Sciatic nerve (tissue), 2 donors: ENCODE measurements around the gene IGFLR1. TPM values are rescaled to one million over a fixed set of nuclear protein-coding genes. Genes with fewer than 3 reads are reported as not detected.
A peak's percentile ranks its signal among the peaks of the same experiment; 100 is the strongest.
"Not testable (repeated sequence)": the region's sequence is repeated elsewhere in the genome, so short reads cannot be mapped to it uniquely, and the experiment has no call there.

Experiments used
- ATAC-seq: fragments of 200-7000 bp; cut with Tn5 transposase; one replicate; pipeline ENCODE4 v1.9.1; 2020; ENCODE audit warnings: mild to moderate bottlenecking, moderate library complexity
- DNase-seq: peaks from one replicate; pipeline ENCODE4 v3.0.0-alpha.2; 2020; ENCODE audit warnings: low spot score
- intact Hi-C: fragments of 100-400 bp; cut with DNase I; formaldehyde crosslinking; loops from one replicate; pipeline ENCODE4 v1.14.2; 2022
- total RNA-seq: library from RNA; stranded (reverse); fragmentation: NEBNext Ultra II Directional; extraction: Animal tissue kit (Norgen Biotek cat#: 25700); gene quantifications from one replicate; pipeline ENCODE4 v1.2.1, GENCODE V29; 2021
- donor health status: DM: no; HTN: no; CAD: no.
- donor health status: DM: no; HTN: no; CAD: no.

The IGFLR1 gene
- total RNA-seq, 1 donor from 2014 or later = 10.8 TPM

DNA sequence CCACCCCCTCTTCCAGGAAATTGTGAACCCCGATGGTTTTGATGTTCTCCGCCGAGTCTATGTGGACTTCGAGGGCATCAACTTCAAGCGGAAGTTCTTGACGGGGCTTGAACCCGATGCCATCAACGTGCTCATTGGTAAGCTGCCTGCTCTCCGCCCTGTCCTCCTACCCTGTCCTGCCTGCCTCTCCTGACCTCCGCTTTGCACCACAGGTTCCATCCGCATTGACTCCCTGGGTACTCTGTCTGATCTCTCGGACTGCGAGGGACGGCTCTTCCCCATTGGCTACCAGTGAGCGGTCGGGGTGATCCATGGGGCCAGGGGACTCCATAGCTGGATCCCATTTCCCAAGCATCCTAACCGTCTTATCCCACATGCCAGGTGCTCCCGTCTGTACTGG lies 11.9 kb downstream of the IGFLR1 start:
- DNase-seq = no peak
- intact Hi-C loops = no loop called here
- no peak for ATAC-seq

DNA sequence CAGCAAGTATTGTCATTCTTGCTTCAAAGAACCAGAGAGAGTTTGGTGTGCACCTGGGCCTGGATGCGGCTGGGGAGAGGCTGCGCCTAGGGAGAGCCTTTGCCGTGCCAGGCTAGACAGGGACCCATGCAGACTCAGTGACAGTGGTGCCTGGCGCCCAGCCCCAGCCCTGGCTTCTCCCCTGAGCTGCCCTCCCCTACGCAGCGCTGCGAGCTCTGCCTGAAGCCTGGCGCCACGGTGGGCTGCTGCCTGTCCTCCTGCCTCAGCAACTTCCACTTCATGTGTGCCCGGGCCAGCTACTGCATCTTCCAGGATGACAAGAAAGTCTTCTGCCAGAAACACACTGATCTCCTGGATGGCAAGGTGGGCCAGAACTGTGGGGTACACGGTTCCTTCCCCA lies 12.5 kb downstream of the IGFLR1 start:
- intact Hi-C loops = no loop called here
- no peak for ATAC-seq
- DNase-seq = no peak

DNA sequence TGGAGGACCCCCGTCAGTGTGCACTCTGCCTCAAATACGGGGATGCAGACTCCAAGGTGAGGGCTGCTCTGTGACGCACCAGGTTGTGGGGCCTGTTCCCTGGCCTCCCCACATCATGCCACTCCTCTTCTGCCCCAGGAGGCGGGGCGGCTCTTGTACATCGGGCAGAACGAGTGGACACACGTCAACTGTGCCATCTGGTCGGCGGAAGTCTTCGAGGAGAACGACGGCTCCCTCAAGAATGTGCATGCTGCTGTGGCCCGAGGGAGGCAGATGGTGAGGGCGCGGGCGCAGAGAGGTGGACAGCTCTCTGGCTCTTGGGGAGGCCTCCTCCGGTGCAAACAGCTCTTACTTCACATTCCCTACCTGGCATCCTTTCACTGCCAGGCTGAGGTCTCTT lies 13.2 kb downstream of the IGFLR1 start:
- DNase-seq (no peak), ATAC-seq (no peak)
- intact Hi-C loops = no loop called here

DNA sequence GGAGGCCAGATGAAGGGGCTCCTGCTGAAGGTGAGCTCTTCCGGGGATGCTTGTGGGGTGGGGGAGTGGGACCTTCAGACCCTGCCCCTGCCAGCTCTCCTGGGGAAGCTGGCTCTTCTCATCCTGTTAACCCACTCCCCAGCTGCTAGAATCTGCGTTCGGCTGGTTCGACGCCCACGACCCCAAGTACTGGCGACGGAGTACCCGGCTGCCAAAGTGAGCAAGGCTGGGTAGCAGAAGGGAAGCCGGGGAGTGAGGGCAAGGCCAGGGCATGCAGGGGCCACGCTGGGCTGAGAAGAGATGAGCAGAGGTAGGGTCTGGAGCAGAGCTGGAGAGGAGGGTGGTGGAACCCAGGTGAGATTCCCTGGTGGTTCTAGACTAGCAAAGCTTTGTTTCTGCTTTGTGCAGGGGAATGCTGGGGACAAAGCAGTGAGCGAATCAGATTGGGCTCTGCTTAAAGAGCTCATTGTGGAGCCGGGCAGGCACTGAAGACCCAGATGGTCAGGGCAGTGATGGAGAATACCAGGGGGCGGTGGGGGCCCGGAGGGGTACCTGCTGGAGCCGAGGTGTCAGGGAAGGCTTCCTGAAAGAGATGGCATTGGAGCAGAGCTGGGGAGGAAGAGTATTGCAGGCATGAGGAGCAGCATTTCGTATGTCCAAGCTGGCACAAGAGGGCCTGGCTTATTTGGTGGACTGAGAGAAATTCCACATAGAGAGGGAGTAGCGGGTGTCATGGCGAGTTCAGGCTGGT lies 14.1 kb downstream of the IGFLR1 start:
- DNase-seq (no peak), ATAC-seq (no peak)
- intact Hi-C loops = no loop called here

DNA sequence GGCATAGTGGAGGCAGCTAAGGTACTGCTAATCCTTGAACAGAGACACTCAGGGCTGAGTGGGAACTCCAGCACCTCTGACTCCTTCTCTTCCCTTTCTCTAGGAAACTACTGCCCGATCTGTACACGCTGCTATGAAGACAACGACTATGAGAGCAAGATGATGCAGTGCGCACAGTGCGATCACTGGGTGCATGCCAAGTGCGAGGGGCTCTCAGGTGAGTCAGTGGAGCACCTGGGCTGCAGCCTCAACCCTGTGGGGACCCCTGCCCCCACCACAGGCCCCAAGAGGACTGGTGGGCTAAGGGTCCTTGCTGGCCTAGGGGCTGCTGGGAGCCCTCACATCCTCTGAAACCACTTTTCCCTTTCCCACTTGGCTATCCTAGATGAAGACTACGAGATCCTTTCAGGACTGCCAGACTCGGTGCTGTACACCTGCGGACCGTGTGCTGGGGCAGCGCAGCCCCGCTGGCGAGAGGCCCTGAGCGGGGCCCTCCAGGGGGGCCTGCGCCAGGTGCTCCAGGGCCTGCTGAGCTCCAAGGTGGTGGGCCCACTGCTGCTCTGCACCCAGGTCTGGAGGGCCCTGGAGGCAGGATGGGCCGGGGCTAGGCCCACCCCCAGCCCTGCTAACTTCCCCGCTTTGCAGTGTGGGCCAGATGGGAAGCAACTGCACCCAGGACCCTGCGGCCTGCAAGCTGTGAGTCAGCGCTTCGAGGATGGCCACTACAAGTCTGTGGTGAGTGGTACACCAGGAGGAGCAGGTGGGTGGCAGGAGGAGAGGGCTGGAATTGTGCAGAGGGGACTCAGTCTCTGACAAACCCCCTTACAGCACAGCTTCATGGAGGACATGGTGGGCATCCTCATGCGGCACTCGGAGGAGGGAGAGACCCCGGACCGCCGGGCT lies 14.9 kb downstream of the IGFLR1 start:
- DNase-seq (no peak), ATAC-seq (no peak)
- intact Hi-C loops = no loop called here

DNA sequence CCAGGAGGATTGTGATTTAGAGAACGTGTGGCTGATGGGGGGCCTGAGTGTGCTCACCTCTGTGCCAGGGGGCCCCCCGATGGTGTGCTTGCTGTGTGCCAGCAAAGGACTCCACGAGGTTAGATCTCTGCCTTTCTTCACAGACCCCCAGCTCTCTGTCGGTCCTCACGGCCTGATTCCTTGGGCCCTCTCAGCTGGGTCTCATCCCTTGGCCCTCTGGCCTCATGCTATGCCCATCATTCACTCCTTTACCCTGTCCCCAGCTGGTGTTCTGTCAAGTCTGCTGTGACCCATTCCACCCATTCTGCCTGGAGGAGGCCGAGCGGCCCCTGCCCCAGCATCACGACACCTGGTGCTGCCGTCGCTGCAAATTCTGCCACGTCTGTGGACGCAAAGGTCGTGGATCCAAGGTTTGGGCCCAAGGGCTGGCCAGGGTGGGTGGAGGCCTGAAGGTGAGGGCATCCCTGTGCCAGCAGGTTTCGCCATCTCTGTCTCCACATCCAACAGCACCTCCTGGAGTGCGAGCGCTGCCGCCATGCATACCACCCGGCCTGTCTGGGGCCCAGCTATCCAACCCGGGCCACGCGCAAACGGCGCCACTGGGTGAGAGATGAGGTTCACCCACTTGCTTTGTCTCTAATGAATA lies 16.9 kb downstream of the IGFLR1 start:
- ATAC-seq (no peak), DNase-seq (no peak)
- intact Hi-C loops = no loop called here

DNA sequence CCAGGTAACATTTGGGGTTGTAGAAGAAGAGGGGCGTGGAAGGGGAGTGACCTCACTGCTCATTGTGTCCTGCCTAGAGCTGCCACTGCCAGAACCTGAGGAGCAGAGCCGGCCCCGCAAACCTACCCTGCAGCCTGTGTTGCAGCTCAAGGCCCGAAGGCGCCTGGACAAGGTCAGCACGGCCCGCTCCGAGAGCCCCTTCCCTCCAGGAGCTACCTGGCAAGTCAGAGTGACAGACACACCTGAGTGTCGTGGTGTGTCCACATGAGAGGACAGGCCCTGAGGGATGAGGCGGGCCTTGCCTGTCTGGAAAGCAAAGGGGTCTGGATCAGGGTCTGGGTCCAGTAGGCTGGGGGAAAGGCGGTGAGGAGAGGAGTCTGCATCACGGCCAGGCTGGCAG lies 17.7 kb downstream of the IGFLR1 start:
- ATAC-seq (no peak), DNase-seq (no peak)
- intact Hi-C loops = no loop called here

DNA sequence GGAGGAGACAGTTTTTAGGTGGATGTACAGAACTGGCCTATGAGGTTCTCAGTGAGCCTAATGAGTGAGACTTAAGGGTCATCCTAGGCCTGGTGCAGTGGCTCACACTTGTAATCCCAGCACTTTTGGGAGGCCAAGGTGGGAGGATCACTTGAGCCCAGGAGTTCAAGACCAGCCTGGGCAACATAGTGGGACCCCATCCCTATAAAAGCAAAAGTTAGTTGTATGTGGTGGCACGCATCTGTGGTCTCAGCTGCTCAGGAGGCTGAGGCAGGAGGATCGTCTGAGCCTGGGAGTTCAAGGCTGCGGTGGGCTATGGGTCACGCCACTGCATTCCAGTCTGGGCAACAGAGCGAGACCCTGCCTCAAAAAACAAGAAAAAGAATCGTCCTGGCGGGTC lies 18.1 kb downstream of the IGFLR1 start:
- ATAC-seq, intact Hi-C loops: not testable (repeated sequence)

DNA sequence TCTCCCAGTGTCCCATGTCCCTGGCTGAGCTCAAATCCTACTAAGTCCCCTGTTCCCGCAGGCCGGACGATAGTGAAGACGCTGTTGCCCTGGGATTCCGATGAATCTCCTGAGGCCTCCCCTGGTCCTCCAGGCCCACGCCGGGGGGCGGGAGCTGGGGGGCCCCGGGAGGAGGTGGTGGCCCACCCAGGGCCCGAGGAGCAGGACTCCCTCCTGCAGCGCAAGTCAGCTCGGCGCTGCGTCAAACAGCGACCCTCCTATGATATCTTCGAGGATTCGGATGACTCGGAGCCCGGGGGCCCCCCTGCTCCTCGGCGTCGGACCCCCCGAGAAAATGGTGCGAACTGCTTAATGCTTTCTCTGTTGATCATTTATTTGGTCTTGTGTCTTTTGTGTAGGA lies 18.6 kb downstream of the IGFLR1 start:
- DNase-seq (no peak), ATAC-seq (no peak)
- intact Hi-C loops = loop anchor here (1.0 kb wide), 1 partner anchor 47 kb away; no protein-coding TSS in a partner anchor

More for the DNA sequence above, 18.1 kb downstream of the IGFLR1 start:
- not testable (repeated sequence) for DNase-seq

DNA sequence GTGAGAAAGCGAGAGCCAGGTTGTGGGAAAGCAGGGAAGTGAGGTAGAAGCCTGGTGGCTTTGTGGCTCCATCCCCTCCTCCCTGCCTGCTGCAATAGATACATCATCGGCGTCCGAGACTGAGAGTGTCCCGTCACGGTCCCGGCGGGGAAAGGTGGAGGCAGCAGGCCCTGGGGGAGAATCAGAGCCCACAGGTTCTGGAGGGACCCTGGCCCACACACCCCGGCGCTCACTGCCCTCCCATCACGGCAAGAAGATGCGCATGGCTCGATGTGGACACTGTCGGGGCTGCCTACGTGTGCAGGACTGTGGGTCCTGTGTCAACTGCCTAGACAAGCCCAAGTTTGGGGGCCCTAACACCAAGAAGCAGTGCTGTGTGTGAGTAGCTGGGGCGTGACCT lies 19.4 kb downstream of the IGFLR1 start:
- no peak for ATAC-seq
- no peak for DNase-seq
- intact Hi-C loops = loop anchor here (1.0 kb wide), 1 partner anchor 47 kb away; no protein-coding TSS in a partner anchor

DNA sequence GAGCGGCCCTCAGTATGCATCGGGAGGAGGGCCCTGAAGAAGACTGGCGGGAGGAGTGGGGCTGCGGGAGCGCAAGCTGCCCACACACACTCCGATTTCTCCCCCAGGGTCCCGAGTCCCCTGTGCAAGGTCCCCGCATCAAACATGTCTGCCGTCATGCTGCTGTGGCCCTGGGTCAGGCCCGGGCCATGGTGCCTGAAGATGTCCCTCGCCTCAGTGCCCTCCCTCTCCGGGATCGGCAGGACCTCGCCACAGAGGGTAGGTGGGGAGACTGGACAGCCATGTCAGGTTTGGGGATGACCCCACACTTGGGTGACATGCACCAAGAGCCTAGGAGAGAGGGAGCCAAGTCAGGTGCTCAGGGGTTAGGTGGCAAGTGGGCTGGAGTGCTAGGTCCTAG lies 19.8 kb downstream of the IGFLR1 start:
- ATAC-seq (no peak), DNase-seq (no peak)
- intact Hi-C loops = no loop called here

DNA sequence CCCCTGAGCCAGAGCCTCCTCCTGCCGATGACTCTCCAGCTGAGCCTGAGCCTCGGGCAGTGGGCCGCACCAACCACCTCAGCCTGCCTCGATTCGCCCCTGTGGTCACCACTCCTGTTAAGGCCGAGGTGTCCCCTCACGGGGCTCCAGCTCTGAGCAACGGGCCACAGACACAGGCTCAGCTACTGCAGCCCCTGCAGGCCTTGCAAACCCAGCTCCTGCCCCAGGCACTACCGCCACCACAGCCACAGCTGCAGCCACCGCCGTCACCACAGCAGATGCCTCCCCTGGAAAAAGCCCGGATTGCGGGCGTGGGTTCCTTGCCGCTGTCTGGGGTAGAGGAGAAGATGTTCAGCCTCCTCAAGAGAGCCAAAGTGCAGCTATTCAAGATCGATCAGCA lies 20.9 kb downstream of the IGFLR1 start:
- intact Hi-C loops = no loop called here
- ATAC-seq = no peak

DNA sequence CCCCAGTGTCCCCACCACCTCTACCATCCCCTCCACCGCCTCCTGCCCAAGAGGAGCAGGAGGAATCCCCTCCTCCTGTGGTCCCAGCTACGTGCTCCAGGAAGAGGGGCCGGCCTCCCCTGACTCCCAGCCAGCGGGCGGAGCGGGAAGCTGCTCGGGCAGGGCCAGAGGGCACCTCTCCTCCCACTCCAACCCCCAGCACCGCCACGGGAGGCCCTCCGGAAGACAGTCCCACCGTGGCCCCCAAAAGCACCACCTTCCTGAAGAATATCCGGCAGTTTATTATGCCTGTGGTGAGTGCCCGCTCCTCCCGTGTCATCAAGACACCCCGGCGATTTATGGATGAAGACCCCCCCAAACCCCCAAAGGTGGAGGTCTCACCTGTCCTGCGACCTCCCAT lies 21.6 kb downstream of the IGFLR1 start:
- ATAC-seq (no peak), DNase-seq (no peak)
- intact Hi-C loops = no loop called here

More for the DNA sequence above, 20.9 kb downstream of the IGFLR1 start:
- DNase-seq = no peak

DNA sequence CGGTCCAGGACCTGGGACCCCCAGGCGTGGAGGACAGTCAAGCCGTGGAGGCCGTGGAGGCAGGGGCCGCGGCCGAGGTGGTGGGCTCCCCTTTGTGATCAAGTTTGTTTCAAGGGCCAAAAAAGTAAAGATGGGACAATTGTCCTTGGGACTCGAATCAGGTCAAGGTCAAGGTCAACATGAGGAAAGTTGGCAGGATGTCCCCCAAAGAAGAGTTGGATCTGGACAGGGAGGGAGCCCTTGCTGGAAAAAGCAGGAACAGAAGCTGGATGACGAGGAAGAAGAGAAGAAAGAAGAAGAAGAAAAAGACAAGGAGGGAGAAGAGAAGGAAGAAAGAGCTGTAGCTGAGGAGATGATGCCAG lies 22.1 kb downstream of the IGFLR1 start:
- DNase-seq (no peak), ATAC-seq (no peak)
- intact Hi-C loops = no loop called here

DNA sequence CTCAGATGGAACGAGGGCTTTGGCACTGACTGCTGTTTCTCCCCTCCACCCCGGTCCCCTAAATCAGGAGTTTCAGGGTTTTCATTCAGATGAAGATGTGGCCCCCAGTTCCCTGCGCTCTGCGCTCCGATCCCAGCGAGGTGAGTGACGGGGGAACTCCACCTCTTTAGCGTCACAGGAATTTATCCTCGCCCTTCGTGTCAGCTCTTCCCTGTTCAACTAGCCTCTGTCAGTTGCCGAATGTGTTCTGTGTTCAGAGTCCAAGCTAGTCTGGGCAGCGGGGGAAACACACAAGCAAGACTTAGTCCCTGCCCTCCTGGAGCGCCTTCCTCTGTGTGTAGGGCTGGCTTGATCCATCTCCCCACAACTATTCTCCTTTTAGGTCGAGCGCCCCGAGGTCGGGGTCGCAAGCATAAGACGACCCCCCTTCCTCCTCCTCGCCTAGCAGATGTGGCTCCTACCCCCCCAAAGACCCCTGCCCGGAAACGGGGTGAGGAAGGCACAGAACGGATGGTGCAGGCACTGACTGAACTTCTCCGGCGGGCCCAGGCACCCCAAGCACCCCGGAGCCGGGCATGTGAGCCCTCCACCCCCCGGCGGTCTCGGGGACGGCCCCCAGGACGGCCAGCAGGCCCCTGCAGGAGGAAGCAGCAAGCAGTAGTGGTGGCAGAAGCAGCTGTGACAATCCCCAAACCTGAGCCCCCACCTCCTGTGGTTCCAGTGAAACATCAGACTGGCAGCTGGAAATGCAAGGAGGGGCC lies 22.7 kb downstream of the IGFLR1 start:
- no peak for DNase-seq
- no peak for ATAC-seq
- intact Hi-C loops = loop anchor here (5.0 to 10.0 kb wide), 2 partner anchors 172 to 575 kb away; partner anchors contain the start of genes FXYD7 and TMEM147

DNA sequence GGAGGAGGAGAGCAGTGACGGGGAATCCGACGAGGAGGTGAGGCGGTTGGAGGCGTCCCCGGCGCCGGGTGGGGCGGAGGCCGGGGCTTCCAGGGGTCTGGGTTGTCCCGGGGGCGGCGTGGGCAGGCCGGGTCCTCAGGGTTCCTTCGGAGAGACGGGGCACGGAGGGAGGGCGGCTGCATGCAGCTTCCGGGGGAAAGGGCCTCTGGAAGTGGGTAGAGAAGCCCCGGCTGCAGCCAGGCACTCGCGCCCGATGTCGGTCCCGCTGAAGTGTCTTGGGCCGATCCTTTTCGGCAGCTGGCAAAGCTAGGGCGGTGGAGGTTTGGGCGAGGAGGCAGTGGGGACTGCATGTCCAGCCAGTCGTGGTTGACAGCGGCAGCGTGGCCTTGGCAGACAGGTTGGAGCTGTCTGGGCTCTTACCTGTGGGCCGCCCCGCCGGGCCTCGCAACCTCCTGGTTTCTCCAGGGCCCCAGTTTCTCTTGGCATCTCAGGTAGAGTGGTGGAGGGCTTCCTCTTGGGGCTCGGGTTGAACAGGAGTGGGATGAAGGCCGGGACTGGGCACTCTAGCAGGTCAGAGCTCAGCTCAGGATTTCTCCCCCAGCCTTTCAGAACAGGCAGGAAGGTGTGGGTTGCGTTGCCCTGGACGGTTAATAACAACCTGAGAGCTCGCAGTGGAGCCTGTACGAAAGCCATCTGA lies 23.8 kb downstream of the IGFLR1 start:
- no peak for ATAC-seq
- peak; percentile 76 for DNase-seq
- intact Hi-C loops = loop anchor here (5.0 to 10.0 kb wide), 2 partner anchors 171 to 574 kb away; partner anchors contain the start of genes FXYD7 and TMEM147

DNA sequence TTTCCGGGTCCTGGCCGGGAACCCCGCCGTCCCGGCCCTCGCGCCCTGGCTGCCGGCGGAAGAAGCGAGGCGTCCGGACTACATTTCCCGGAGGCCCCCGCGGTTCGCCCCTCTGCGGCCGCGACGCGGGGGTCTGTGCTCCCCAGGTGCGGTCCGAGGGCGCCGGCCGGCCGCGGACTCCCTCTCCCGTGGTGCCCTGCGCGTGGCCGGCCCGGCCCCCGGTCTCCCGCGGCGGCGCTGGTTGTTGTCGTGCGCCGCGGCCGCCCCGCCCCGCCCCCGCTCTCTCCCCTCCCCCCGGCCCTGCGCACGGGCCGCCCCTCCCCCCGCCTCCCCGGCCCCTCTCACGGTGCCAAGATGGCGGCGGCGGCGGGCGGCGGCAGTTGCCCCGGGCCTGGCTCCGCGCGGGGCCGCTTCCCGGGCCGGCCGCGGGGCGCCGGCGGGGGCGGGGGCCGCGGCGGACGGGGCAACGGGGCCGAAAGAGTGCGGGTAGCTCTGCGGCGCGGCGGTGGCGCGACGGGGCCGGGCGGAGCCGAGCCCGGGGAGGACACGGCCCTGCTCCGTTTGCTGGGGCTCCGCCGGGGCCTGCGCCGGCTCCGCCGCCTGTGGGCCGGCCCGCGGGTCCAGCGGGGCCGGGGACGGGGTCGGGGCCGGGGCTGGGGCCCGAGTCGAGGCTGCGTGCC lies 24.4 kb downstream of the IGFLR1 start, which contains the start of gene KMT2B:
TSS of gene KMT2B (plus strand) at position 339 of the 680 bp plus-strand sequence. CDS start at position 355, 16 bp downstream.
- intact Hi-C loops = loop anchor here (5.0 to 10.0 kb wide), 2 partner anchors 171 to 573 kb away; partner anchors contain the start of genes FXYD7 and TMEM147
- DNase-seq = no peak
- peak; percentile 70 for ATAC-seq
